ENCODE data around the gene CAMK1D. TPM values are rescaled to one million over a fixed set of nuclear protein-coding genes. Genes with fewer than 3 reads are reported as not detected.

Gene CAMK1D
- total RNA-seq, 1 donor from 2014 or later: 6.5 TPM

- Mint-ChIP-seq H3K36me3 (ENCODE audit: low read depth) (peaks cover 2% of the 10 kb centered on the region), H3K9me3 (no peaks in the 10 kb centered on the region), H3K4me3 (no peak overlapping the region), H3K4me1 (peaks cover 10% of the 10 kb centered on the region), H3K27me3 (ENCODE audit: low read depth) (no peaks in the 10 kb centered on the region), H3K27ac (ENCODE audit: unreplicated experiment) (no peak overlapping the region)
- TF ChIP-seq CTCF (conservative IDR thresholded peaks at IDR 0.05): no peak
- DNase-seq (ENCODE audit: low read depth, low spot score): no peak
Measured at GRCh38 chr10:12832096-12832495, 482.7 kb downstream of the CAMK1D start.

GRCh38 chr10:12833451-12833850, 484.1 kb downstream of the CAMK1D start:
- peaks cover 10% of the 10 kb centered on the region for H3K4me1 Mint-ChIP-seq
- no peak for DNase-seq (ENCODE audit: low read depth, low spot score)
- no peaks in the 10 kb centered on the region for H3K27me3 Mint-ChIP-seq (ENCODE audit: low read depth)
- no peak overlapping the region for H3K4me3 Mint-ChIP-seq
- no peak for TF ChIP-seq CTCF (conservative IDR thresholded peaks at IDR 0.05)
- H3K36me3 Mint-ChIP-seq (ENCODE audit: low read depth): no peaks in the 10 kb centered on the region
- no peak overlapping the region for H3K27ac Mint-ChIP-seq (ENCODE audit: unreplicated experiment)
- no peaks in the 10 kb centered on the region for H3K9me3 Mint-ChIP-seq

GRCh38 chr10:12834116-12834665, 484.8 kb downstream of the CAMK1D start:
- DNase-seq (ENCODE audit: low read depth, low spot score): no peak
- Mint-ChIP-seq H3K4me3 (no peak overlapping the region), H3K4me1 (peaks cover 10% of the 10 kb centered on the region), H3K27me3 (ENCODE audit: low read depth) (no peaks in the 10 kb centered on the region), H3K27ac (ENCODE audit: unreplicated experiment) (no peak overlapping the region), H3K36me3 (ENCODE audit: low read depth) (no peaks in the 10 kb centered on the region), H3K9me3 (no peaks in the 10 kb centered on the region)
- TF ChIP-seq CTCF (conservative IDR thresholded peaks at IDR 0.05): no peak

- Mint-ChIP-seq H3K27me3 (ENCODE audit: low read depth) (no peaks in the 10 kb centered on the region), H3K4me1 (peaks cover 10% of the 10 kb centered on the region), H3K27ac (ENCODE audit: unreplicated experiment) (no peak overlapping the region), H3K9me3 (no peaks in the 10 kb centered on the region), H3K4me3 (no peak overlapping the region), H3K36me3 (ENCODE audit: low read depth) (no peaks in the 10 kb centered on the region)
- no peak for TF ChIP-seq CTCF (conservative IDR thresholded peaks at IDR 0.05)
- no peak for DNase-seq (ENCODE audit: low read depth, low spot score)
Measured at GRCh38 chr10:12834721-12835120, 485.4 kb downstream of the CAMK1D start.

GRCh38 chr10:12835709-12836108, 486.4 kb downstream of the CAMK1D start:
- H3K9me3 Mint-ChIP-seq: no peaks in the 10 kb centered on the region

More at GRCh38 chr10:12835709-12836108, 486.4 kb downstream of the CAMK1D start:
- H3K36me3 Mint-ChIP-seq (ENCODE audit: low read depth): no peaks in the 10 kb centered on the region
- no peaks in the 10 kb centered on the region for H3K27me3 Mint-ChIP-seq (ENCODE audit: low read depth)
- H3K4me1 Mint-ChIP-seq: peaks cover 16% of the 10 kb centered on the region
- TF ChIP-seq CTCF (conservative IDR thresholded peaks at IDR 0.05): no peak
- DNase-seq (ENCODE audit: low read depth, low spot score): no peak
- no peak overlapping the region for H3K4me3 Mint-ChIP-seq
- H3K27ac Mint-ChIP-seq (ENCODE audit: unreplicated experiment): no peak overlapping the region

All from neural crest cell (in vitro differentiated cells).